ENCODE measurements around the gene NUDT4B. TPM values are rescaled to one million over a fixed set of nuclear protein-coding genes. Genes with fewer than 3 reads are reported as not detected.
"Not testable (repeated sequence)": the region's sequence is repeated elsewhere in the genome, so short reads cannot be mapped to it uniquely, and the experiment has no call there.

Gene NUDT4B
- total RNA-seq, 2 donors from 2014 or later, result 0.56 TPM; not detected in 1

GRCh38 chr1:148768541-148768940 is 20.0 kb downstream of the NUDT4B start:
- not testable (repeated sequence) for H3K9me3 Mint-ChIP-seq; DNase-seq (ENCODE audit: low spot score in 2 of 2); ATAC-seq; H3K36me3 Mint-ChIP-seq; H3K27ac Mint-ChIP-seq

GRCh38 chr1:148769495-148769894 is 20.9 kb downstream of the NUDT4B start:
- not testable (repeated sequence) for H3K9me3 Mint-ChIP-seq; ATAC-seq; H3K36me3 Mint-ChIP-seq; H3K27ac Mint-ChIP-seq; DNase-seq (ENCODE audit: low spot score in 2 of 2)

- not testable (repeated sequence) for H3K36me3 Mint-ChIP-seq; H3K27ac Mint-ChIP-seq; DNase-seq (ENCODE audit: low spot score in 2 of 2); ATAC-seq; H3K9me3 Mint-ChIP-seq
Observed at GRCh38 chr1:148773690-148774089, 25.1 kb downstream of the NUDT4B start.

- DNase-seq (ENCODE audit: low spot score in 2 of 2); ATAC-seq: not testable (repeated sequence)
Observed at GRCh38 chr1:148774102-148774501, 25.5 kb downstream of the NUDT4B start.

GRCh38 chr1:148775263-148775662 is 26.7 kb downstream of the NUDT4B start:
- not testable (repeated sequence) for H3K36me3 Mint-ChIP-seq; DNase-seq (ENCODE audit: low spot score in 2 of 2); H3K27ac Mint-ChIP-seq; ATAC-seq; H3K9me3 Mint-ChIP-seq

More at GRCh38 chr1:148774102-148774501, 25.5 kb downstream of the NUDT4B start:
- H3K36me3 Mint-ChIP-seq, H3K27ac Mint-ChIP-seq, H3K9me3 Mint-ChIP-seq: not testable (repeated sequence)

- not testable (repeated sequence) for DNase-seq (ENCODE audit: low spot score in 2 of 2); H3K27ac Mint-ChIP-seq; H3K9me3 Mint-ChIP-seq; ATAC-seq; H3K36me3 Mint-ChIP-seq
Observed at GRCh38 chr1:148777649-148778048, 29.1 kb downstream of the NUDT4B start.

GRCh38 chr1:148780404-148780803 is 31.8 kb downstream of the NUDT4B start:
- not testable (repeated sequence) for H3K36me3 Mint-ChIP-seq; H3K9me3 Mint-ChIP-seq; DNase-seq (ENCODE audit: low spot score in 2 of 2); H3K27ac Mint-ChIP-seq; ATAC-seq

- not testable (repeated sequence) for ATAC-seq; H3K27ac Mint-ChIP-seq; H3K36me3 Mint-ChIP-seq; DNase-seq (ENCODE audit: low spot score in 2 of 2); H3K9me3 Mint-ChIP-seq
Observed at GRCh38 chr1:148791543-148792099, 43.0 kb downstream of the NUDT4B start.

- H3K36me3 Mint-ChIP-seq; H3K27ac Mint-ChIP-seq; DNase-seq (ENCODE audit: low spot score in 2 of 2); H3K9me3 Mint-ChIP-seq: not testable (repeated sequence)
- peak in 1 of 2 donors; percentile 69 for ATAC-seq
Observed at GRCh38 chr1:148793762-148794332, 45.3 kb downstream of the NUDT4B start.

Other genes with a start within 250 kb of the NUDT4B start
- 10 to 100 TPM; 16.6 to 19.3 TPM for gene NBPF14, start 152.8 kb upstream of the NUDT4B start, total RNA-seq
- gene PDE4DIP, start 95.7 kb downstream of the NUDT4B start, total RNA-seq, result 10 to 100 TPM; 26.5 to 33.8 TPM

All from activated naive CD4-positive, alpha-beta T cell treated with anti-CD3 and anti-CD28 coated beads, Interleukin-2, amount 50 U/mL, for 72 hours (primary cell).